ENCODE data around the gene SCNM1. TPM values are rescaled to one million over a fixed set of nuclear protein-coding genes. Genes with fewer than 3 reads are reported as not detected.

Gene SCNM1
- 10 to 100 TPM; 20.3 to 34.6 (median 25.8) TPM for total RNA-seq

GRCh38 chr1:151165738-151166504 is at the start of gene SCNM1, which contains the start of gene LYSMD1:
Gene SCNM1 (plus strand): TSS chr1:151166144. CDS start chr1:151166153, 9 bp downstream.
Gene LYSMD1 (minus strand): TSS chr1:151165902. CDS start chr1:151165258, 644 bp downstream.
- TF ChIP-seq CTCF (IDR thresholded peaks at IDR 0.05; ENCODE audit: low read depth) = no peak

DNA sequence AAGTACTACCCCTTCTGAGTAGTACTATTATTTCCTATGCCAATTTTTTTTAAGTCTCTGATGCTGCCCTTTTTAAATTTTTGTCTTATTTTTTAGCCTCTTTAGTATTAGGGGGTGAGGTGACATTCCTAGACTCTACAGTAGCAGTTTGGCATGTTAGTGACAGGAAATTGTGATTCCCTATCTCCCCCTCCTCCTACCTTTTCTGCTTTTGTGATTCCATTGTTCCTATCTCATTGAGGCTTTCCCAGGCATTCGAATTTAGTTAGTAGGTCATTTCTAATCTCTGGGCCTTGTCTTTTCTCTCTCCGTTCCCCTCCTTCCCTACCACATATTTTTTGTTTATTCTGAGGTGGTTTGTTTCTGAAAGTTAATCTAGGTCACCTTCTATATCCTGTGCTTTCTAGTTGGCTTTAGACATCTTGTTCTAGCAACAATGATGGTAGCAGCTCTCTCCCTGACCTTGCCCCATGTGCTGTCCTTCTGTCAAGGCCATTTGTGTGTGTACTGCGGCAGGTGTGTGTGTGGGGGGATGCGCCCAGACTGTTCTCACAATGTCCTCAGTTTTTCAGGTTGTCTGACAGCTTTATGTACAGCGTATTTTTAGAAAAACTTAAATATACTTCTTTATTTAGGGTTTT is 41.1 kb upstream of the SCNM1 start:
- TF ChIP-seq CTCF (IDR thresholded peaks at IDR 0.05; ENCODE audit: low read depth) = no peak

- TF ChIP-seq CTCF (IDR thresholded peaks at IDR 0.05; ENCODE audit: low read depth) = no peak
These were observed 37.1 kb upstream of the SCNM1 start for GRCh38 chr1:151128800-151129199.

DNA sequence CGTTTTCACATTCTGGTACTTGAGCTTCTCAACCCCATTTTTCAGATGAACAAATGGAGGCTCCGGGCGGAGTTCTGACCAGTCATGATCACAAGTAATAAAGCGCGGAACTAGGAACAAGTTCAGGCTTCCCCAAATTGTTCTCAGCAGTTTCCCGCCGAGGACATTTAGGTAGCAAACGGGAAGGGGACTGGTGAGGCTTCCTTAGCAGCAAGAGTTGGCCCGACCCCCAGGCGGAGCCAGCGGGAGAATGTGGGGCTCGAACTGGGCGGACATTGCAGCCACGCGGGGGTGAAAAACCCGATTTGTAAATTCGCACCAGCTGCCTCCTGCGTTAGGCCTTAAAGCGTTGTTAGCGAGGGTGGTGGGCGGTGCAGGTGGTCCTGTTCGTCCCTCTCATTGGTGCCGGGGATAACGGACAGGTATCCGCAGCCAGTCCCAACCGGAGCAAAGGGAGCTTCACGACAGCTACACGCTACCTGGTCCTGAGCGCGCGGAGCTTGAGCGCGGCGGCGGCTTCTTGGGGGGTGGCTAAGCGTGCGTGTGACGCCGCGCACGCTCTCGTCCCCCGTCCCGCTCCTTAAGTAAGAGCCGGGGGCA is 34.9 kb upstream of the SCNM1 start:
- no peak for TF ChIP-seq CTCF (IDR thresholded peaks at IDR 0.05; ENCODE audit: low read depth)

DNA sequence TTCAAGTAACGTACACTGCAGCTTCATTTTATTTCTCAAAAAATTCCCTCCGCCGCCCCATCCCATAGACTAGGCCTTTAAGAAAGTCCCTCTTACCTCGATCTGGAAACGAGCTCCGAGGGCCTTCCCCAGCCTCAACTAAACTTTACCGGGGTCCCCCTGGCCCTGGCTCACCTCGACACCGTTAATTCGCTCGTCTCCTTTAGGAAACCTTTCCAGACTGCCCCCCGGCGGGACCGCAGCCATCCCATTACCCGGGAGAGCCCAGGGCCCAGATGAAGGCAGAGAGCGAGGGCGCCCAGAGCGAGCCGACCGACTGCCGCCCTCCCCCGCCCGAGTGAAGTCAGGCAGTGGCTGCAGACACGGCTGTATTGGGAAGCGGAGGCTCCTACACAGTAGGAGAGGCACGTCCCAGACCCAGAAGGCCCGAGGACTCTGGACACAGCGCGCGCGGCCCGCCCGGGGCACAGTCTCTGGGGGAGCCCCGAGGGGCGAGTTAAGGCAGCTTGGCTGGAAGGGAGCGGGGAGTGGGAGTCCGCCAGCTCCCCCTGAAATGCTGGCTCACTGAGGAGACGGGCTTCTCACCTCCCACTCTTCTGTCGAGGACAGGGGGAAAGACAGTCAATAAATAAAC is 34.1 kb upstream of the SCNM1 start:
- no peak for TF ChIP-seq CTCF (IDR thresholded peaks at IDR 0.05; ENCODE audit: low read depth)

DNA sequence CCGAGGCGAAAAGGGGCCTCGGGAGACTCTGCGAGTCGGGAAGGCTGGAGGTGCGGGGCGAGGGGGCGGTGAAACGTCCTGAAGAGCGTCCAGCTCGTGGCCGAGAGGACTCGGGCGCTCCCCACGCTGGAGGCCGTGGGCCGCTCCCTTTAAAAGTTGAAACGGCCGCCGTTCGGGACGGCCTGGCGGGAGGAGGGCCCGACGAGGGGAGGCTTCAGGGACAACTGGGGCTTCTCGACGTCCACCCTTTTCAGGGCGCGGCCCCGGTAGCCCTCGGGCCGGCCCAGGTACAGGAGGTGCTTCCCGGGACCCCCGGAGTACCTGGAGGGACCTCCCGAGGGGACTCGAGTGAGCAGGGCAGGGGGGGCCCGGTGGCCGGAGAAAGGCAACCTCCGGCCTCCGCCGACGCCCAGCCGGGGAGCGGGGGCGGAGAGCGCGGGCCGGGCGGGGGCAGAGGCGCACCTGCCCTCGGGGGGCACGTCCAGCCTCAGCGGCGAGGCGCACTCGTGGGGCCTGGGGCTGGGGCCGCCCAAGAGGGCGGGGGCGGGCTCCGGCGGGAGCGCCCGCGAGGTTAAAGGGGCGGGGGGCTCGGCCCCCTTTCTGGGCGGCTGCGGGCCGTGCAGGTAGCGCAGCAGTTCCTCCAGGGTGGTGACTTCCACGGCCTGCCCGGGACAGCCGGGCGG is 33.5 kb upstream of the SCNM1 start:
- no peak for TF ChIP-seq CTCF (IDR thresholded peaks at IDR 0.05; ENCODE audit: low read depth)

Measured in subcutaneous adipose tissue (tissue), 4 donors.